Fibroblast of peridontal ligament (primary cell): ENCODE data around the gene MAP3K19.
A peak's percentile ranks its signal among the peaks of the same experiment; 100 is the strongest.
"Not testable (repeated sequence)": the region's sequence is repeated elsewhere in the genome, so short reads cannot be mapped to it uniquely, and the experiment has no call there.

ENCODE experiments used
- DNase-seq: peaks from one replicate; pipeline ENCODE4 v3.0.0-alpha.2; 2010; ENCODE audit errors: extremely low read depth

MAP3K19 gene

DNA sequence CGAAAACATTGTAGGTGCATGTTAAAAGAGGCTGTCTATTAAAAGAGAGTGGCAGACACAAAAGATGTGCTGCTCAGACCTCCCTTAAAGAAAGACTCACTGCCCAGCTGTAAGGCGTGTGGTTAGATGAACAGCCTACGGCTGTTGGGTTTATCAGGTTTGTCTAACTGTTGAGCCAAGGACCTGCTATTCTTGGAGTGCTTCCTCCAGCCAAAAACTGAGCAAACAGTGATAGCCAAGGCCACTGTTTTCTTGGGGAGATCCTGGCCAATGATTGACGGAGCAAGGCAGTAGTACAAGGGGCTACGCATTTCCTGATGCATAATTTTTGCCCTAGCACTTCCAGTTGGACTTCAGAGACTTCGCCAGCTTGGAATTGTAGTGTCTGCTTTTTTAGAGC lies 3.4 kb upstream of the MAP3K19 start:
- no peak for DNase-seq

DNA sequence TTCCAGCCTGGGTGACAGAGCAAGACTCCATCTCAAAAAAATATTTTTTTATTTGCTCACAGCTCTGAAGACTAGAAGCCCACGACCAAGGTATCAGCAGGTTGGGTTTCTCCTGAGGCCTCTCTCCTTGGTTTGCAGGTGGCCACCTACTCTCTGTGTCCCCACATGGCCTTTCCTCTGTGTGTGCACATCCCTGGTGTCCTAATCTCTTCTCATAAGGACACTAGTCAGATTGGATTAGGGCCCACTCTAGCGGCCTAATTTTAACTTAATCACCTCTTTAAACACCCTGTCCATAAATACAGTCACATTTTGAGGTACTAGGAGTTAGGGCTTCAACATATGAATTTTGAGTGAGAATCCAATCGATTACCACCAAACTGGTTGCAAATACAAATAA lies 2.9 kb upstream of the MAP3K19 start:
- DNase-seq = no peak

DNA sequence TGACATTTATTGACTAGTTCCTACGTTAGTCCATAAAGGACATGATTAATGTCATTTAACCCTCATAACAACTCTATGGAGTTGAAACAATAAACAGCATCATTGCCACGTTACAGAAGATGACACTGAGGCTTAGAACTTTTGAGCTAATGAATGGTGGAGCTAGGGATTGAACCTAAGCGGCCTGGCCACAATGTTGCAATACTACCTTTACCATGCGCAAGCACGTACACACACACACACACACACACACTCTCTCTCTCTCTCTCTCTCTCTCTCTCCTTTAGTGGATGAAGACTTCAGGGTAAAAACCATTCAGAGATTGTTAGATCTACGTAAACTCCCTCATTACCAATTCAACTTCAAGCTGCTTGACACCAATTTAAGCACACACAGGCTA lies 875 bp upstream of the MAP3K19 start:
- no peak for DNase-seq

DNA sequence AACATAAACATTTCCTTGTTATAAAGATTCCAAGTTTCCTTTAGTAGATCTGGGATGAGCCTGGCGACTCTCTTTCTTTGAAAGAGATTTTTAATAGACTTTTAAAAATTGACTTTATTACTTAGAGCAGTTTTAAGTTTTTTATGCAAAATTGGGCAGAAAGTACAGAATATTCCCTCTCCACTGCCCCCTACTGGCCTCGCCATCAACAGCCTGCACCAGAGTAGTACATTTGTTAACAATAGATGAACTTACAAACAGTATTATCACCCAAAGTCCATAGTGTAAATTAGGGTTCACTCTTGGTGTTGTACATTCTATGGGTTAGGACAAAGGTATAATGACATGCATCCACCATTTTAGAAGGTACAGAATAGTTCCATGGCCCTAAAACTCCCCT lies 3.9 kb downstream of the MAP3K19 start:
- DNase-seq = no peak

DNA sequence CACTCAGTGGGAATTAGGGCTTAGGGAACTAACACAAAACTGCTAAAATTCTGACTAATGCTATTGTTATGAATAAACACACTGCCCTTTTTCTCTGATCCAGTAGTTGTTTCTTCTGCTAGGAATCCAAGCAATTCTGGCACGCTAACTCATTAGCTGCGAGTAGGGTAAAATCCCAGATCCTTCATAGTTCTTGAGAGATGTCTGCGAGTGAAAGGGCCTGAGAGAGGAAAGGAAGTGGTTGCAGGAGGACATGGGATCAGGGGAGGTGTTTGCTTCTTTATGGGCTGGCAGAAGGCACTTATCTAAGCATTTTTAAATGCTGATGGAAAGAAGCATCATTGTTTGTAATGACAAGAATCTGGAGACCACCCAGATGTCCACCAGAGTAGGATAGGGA lies 9.4 kb downstream of the MAP3K19 start:
- DNase-seq = no peak

DNA sequence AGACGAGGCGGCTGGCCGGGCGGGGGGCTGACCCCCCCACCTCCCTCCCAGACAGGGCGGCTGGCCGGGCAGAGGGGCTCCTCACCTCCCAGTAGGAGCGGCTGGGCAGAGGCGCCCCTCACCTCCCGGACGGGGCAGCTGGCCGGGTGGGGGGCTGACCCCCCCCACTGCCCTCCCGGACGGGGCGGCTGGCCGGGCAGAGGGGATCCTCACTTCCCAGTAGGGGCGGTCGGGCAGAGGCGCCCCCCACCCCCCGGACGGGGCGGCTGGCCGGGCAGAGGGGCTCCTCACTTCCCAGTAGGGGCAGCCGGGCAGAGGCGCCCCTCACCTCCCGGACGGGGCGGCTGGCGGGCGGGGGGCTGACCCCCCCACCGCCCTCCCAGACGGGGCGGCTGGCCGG lies 14.0 kb downstream of the MAP3K19 start:
- DNase-seq = not testable (repeated sequence)

DNA sequence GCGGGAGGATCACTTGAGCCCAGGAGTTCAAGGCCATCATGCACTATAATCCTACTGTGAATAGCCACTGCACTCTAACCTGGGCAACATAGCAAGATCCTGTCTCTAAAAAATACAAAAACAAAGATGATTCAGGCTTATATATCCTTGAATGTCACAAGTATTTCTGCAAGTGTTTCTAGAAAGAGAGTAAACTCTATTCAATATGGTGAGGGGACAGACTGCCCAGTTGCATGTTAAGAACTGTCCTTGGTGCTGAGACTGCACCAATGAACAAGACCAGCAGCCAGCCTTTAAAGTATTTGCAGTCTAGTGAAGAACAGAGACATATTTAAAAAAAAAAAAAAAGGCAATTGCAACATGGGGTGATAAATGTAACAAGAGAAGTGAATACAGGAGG lies 16.4 kb downstream of the MAP3K19 start:
- DNase-seq = peak; percentile 57

DNA sequence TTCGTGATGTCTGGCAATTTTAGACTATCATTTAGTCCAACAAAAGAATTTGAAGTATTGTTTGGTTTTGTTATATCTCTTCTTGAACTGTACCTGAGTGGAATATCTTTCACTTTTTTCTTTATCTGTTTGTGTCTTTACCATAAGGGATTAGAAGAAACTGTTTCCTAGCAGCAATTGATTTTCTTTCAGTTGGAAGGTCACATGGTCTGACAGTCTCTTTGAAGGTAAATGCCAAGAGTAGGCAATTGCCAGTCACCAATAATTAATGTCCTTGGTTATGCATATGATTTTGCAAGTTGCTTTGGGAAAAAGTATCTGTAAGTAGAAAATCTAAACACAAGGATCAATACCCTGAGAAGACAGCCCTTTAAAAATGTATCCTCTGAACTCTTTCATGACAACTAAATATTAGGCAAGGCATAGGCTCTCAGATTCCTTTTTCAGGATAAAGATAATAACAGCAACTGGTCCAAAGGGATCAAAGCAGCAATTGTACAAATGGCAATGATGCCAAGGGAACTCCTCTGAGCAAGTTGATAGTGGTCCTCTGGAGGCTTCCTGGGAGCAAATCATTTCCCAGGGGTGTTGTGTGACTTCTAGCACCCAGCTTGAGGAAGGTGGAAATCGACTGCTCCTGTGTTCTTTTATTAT lies 17.6 kb downstream of the MAP3K19 start:
- no peak for DNase-seq

DNA sequence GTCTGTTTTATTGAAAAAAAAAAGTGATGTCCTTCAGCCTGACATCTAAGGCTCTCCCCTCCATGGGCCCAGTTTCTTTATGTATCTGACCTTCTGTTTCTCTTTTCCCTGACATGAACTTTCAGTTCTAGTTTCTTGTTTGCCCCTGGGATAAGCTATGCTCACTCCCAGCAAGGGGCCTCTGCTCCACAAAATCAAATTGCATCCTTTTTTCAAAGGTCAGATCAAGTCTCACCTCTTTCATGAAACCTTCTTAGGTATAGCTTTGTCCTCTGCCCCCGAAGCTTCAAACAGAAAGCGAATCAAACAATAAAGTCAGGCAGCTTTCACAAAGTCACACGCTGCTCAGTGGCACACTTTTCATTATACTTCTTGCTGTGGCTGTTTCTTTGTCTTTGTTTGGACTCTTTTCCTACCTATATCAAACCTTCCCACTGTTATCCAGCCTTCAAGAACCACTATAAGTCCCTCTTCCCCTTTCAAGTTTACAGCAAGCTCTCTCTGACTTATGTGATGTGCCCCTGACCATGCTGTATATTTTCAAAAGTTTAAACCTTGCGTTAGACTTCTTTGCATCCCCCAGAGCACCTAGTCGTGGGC lies 23.3 kb downstream of the MAP3K19 start:
- no peak for DNase-seq

DNA sequence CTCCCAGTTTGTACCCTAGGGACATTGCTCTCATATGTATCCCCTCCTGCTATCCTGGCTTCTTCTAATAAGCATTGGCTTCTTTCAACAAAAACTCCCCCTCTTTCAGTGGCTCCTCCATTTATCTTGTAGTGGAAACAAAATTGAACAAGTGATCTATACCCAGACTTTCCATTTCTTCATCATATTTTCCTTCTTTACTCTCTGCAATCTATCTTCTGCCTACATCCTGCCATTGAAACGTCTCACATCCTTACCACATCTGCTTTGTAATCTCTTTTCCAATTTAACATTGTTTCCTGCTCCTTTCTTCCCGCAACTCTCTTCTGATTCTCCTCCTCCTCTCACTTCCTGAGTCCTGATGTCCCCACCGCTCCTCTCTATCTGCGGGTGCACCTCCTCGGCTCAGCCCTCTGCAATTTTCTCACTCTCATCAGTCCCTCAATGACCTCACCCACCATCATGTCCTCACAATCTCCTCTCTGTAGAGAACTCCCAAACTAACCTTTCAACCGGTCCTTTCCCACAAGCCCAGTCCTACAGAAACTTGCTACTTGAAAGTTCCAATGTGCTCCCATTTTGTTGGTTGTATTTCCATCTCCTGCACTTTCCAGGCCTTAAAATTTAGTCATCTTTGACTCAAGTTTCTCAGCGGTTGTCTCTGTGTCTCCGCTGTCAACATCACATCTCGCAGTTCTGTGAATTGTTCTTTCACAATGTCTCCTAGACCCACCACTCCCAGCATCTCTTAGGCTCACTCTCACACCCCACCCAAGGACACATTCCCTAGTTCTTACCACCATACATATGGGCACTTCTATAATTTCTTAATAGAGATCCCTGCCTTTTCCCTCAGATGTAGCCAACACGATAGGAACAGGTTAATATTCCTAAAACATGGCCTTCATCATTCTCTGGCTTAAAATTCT lies 24.0 kb downstream of the MAP3K19 start:
- no peak for DNase-seq

DNA sequence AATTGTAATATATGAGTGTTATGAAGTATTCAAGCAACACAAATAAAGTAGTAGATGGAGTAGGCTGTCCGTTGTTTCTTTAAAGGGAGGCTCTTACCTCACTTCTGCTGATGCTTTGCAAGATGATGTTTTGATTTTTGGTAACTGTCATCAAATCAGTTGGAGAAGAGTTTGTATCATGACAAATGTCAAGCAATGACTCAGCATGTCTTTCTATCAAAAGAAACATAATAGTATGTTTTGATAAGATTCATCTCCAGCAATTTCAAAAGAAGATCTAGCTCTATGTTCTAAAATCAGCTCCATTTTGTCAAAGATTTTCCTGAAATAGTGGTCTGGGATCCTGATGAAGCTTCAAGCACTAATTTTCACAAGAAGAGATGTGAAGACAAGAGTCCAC lies 25.6 kb downstream of the MAP3K19 start:
- no peak for DNase-seq

DNA sequence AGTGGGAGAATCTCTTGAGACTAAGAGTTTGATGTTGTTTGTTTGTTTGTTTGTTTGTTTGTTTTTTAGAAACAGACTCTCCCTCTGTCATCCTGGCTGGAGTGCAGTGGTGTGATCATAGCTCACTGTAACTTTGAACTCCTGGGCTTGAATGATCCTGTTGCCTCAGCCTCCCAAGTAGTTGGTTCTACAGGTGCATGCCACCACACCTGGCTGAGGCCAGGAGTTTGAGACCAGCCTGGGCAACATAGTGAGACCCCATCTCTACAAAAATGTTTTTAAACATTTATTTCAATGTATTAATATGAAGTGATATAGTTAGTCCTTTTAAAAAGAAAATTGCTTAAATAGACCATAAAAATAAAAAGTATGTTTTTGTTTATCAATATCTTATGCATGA lies 35.6 kb downstream of the MAP3K19 start:
- DNase-seq = no peak

DNA sequence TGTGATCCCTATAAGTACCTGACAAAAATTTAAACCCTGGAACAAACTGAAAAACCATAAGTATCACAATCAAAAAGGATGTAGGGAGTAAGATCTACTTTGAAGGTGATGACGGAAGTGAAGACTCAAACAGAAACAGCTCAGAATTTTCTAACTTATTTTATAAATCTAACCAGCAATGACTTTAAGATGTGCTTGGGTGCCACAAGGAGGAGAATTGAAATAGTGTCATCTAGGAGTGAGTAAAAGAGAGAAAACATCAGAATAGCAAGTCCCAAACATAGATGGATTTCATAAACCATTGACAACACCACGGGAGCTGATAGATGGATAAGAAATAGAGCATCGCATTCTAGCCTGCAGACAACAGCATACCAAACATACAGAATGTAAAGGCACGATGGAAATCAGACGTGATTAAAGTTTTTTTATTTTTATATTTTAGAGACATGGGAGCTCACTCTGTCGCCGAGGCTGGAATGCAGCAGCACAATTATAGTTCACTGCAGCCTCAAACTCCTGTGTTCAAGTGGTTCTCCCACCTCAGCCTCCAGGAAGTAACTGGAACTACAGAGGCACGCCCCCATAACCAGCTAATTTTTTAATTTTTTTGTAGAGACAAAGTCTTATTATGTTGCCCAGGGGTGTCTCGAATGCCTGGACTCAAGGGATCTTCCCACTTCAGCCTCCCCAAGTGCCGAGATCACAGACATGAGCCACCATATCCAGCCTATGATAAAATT lies 36.9 kb downstream of the MAP3K19 start:
- no peak for DNase-seq

DNA sequence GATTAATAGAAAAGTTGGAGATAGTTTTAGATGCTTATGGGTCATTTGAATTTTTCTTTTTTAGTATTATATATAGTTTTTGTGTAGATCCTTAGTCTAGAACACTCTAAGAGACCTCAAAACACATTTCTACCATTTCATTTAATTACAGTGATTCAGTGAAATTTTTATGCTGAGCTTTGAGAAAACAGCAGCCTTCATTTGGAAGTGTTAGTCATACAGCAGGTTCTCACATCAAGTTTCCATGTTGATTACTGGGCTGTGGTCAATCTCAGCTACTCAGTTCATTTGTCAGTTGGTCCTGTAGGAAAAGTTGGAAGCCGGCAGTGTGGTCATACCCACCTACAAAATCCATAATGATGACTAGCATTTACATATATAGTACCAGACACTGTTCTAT lies 37.9 kb downstream of the MAP3K19 start:
- no peak for DNase-seq

DNA sequence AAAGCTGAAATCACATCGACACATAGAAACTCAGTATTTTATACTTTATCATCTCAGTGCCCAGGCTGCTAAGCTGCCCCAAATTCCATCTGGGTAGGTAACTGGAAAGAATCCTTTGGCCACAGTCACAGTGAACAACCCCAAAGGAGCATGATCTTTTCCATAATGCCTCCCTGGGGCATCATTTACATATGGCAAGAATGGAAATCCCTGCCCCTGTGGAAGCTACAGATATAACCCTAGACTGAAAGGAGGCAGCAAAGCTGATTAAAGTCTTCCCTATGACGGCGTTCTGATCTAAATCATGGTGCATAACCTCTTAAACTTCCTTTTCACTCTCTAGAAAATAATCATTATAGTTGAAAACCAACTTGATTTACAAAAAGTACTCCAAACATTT lies 41.5 kb downstream of the MAP3K19 start:
- DNase-seq = no peak

DNA sequence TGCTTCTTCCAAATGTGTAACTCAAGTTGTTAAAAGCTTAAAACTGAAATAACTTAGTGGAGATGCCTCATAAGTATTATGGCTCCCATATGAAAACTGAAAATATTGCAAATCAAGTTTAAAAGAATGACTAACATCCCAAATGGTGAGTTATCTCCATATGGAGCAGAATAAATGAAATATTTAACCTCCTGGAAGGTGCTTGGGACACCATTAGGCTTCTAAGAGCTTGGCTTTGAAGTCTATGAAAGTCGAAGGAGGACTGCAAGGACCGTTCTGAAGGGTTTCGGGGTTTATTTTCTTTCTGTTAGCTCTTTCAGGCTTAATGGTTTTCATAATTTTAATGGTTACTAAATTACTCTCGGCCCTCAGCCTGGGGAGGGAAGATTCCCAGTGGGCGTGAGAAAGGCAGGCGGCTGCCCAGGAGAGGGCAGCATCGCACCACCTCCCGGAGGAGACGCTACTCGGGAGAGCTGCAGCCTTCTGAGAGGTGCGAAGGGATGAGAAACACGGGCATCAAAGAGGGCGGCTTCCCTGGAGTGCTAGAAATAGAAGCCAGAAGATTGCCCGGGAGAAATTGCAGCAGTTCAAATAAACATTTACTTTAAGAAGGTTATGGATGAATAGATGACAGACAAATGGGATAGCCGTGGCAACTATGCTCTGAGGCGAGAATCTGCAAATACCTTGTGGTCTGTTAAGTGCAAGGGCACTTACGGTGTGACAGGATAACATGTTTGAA lies 43.1 kb downstream of the MAP3K19 start:
- peak; percentile 67 for DNase-seq

DNA sequence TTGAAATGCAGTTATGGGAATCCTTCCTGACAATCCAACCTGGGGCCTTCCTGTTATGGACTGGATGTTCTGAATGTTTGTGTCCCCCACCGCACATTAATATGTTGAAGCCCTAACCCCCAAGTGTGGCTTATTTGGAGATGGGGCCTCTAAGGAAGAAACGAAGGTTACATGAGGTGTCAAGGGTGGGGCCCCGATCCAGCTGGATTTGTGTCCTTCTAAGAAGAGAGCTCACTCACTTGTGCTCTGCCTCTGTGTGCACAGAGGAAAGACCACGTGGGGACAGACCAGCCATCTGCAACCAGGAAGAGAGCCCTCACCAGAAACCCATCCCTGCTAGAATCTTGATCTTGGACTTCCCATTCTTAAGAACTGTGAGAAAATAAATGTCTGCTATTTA lies 44.4 kb downstream of the MAP3K19 start:
- DNase-seq = no peak

DNA sequence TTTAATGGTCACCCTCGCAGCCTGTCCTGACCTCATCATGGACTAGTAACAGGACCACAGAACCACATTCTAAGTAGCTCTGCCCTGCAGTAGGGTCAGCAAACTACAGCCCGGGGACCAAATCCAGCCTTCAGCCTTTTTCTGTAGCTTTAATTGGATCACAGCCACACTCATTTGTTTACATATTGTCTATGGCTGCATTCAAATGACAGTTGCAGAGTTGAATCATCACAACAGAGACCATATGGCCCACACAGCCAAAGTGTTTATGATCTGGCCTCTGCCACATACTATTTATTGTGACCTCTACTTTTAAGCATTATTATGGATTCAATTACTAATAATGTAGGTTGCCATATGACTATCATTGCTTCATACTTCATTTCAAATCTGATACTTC lies 47.7 kb downstream of the MAP3K19 start:
- no peak for DNase-seq

DNA sequence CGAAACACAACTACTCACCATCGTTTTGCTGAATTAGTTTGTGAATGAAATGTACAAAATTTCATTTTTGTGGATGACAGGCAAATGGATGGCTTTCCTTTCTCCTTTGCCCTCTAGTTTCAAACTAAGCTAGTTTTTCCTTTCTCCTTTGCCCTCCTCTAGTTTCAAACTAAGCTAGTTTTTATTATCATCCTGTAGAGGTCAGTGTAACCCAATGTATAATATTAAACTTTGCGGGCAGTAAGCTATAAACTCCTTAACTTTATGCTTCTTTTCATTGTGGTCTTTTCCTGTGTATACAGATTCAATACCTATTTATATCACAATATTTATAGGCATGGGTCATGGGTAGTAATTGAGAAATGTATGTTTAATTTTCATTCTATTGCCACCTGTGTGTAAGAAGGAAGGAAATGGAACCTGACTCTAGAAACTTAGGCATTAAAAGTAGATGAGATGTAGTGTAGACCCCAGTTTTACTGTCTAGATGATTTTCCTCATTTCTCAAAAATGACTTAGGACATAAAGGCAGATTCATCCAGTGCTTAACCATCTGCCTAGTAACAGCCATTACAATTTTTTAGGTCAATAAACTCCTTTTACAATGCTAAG lies 58.1 kb downstream of the MAP3K19 start:
- peak; percentile 67 for DNase-seq

DNA sequence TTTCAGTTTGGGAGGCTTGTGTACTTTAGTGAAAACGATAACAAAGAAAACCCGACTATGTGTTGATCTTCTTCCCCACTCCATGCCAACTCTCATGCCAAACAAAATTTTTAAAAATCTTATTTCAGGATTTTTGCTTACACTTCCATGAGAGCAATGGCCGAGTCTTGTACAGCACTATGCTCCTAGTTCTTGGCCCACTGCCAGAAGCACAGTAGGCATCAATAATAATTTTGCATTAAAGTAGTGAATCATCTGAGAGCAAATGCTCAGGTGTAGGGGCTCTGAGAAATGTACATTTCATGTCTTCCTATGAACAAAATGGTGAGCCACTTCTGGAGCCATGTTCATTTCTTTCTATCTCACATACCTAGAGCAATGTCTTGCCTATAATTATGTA lies 62.2 kb downstream of the MAP3K19 start:
- DNase-seq = no peak

DNA sequence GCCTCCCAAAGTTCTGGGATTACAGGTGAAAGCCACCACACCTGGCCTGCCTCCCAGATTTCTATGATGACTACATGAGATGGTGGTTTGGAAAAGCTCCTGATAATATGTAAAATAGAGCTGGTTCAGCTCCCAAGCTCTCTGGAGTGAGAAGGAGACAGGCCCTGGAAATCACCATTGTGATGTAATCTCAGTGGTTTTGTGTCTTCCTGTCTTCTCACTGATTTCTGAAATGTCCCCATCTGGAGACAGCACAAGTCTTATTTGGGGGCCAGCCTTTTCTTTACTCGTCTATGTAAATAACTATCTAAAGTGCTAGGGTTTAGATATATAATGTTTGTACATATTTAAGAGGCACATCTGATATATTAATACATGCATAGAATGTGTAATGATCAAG lies 64.6 kb downstream of the MAP3K19 start:
- DNase-seq = no peak
